HEK293 (cell line): ENCODE measurements around the gene ST7.

Experiments used
- CTCF ChIA-PET: fragments of 350-600 bp; formaldehyde crosslinking; extraction: SDS; loops from one replicate; lab custom pipeline; 2021; ENCODE audit warnings: antibody characterized with exemption; lab: Yijun Ruan, JAX
- POLR2A ChIA-PET: fragments of 300-600 bp; formaldehyde crosslinking; extraction: SDS; loops from one replicate; lab custom pipeline; 2020; ENCODE audit warnings: antibody characterized with exemption, inconsistent platforms; lab: Yijun Ruan, JAX
- H3K27ac ChIP-seq: fragments of 200-500 bp; sonication (Bioruptor generic); 2 replicates; pipeline ENCODE4 v1.5.1; 2014; ENCODE audit warnings: low read depth, low read length, control low read depth, inconsistent platforms; ENCODE audit errors: extremely low read depth
- H3K36me3 ChIP-seq, 2 experiments: fragments of 200-500 bp in 1 of 2; sonication (Bioruptor generic) in 1 of 2; 1 replicate in 1 of 2; 2 replicates in 1 of 2; pipeline ENCODE4 v1.5.1; 2014 to 2017; ENCODE audit warnings: inconsistent platforms in 2 of 2, low read length in 2 of 2; ENCODE audit not compliant: control insufficient read depth in 2 of 2, insufficient read depth in 1 of 2
- H3K4me1 ChIP-seq: fragments of 200-500 bp; sonication (Bioruptor generic); 2 replicates; pipeline ENCODE4 v1.5.1; 2014; ENCODE audit warnings: mild to moderate bottlenecking, low read length, inconsistent platforms; ENCODE audit not compliant: control insufficient read depth, insufficient read depth
- H3K4me3 ChIP-seq: 2 replicates; pipeline ENCODE4 v1.5.1; 2011; ENCODE audit warnings: low read depth, mild to moderate bottlenecking, control low read depth, low read length, moderate library complexity
- H3K9me3 ChIP-seq: fragments of 200-500 bp; sonication (Bioruptor generic); 2 replicates; pipeline ENCODE4 v1.5.1; 2014; ENCODE audit warnings: low read depth, low read length, inconsistent platforms; ENCODE audit not compliant: control insufficient read depth, insufficient read depth
- ATF2 ChIP-seq: fragments of 450-650 bp; formaldehyde crosslinking; IDR thresholded peaks from 2 replicates; pipeline ENCODE4 v1.5.1; 2016; ENCODE audit warnings: missing biosample characterization, missing genetic modification characterization, low read depth
- PRDM4 ChIP-seq: fragments of 450-650 bp; formaldehyde crosslinking; IDR thresholded peaks from 2 replicates; pipeline ENCODE4 v1.5.1; 2017; ENCODE audit warnings: missing biosample characterization, missing genetic modification characterization
- SP7 ChIP-seq: fragments of 450-650 bp; formaldehyde crosslinking; IDR thresholded peaks from 2 replicates; pipeline ENCODE4 v1.5.1; 2016; ENCODE audit warnings: missing biosample characterization, missing genetic modification characterization
- TRIM28 ChIP-seq: IDR thresholded peaks from 2 replicates; pipeline ENCODE4 v1.6.1; 2011; ENCODE audit warnings: low read length, control low read depth, borderline replicate concordance
- TSHZ1 ChIP-seq: fragments of 450-650 bp; formaldehyde crosslinking; IDR thresholded peaks from 2 replicates; pipeline ENCODE4 v1.5.1; 2016; ENCODE audit warnings: missing biosample characterization, missing genetic modification characterization, borderline replicate concordance
- ZNF132 ChIP-seq: fragments of 450-650 bp; formaldehyde crosslinking; IDR thresholded peaks from 2 replicates; pipeline ENCODE4 v1.5.1; 2017; ENCODE audit warnings: missing biosample characterization, missing genetic modification characterization, borderline replicate concordance
- ZNF202 ChIP-seq: fragments of 450-650 bp; formaldehyde crosslinking; IDR thresholded peaks from 2 replicates; pipeline ENCODE4 v1.5.1; 2016; ENCODE audit warnings: missing biosample characterization, missing genetic modification characterization, borderline replicate concordance
- ZNF23 ChIP-seq: fragments of 450-650 bp; formaldehyde crosslinking; IDR thresholded peaks from 2 replicates; pipeline ENCODE4 v1.5.1; 2016; ENCODE audit warnings: missing biosample characterization, missing genetic modification characterization, borderline replicate concordance
- ZNF266 ChIP-seq: fragments of 450-650 bp; formaldehyde crosslinking; IDR thresholded peaks from 2 replicates; pipeline ENCODE4 v1.5.1; 2016; ENCODE audit warnings: missing biosample characterization, missing genetic modification characterization, low read depth
- ZNF362 ChIP-seq: fragments of 450-650 bp; formaldehyde crosslinking; IDR thresholded peaks from 2 replicates; pipeline ENCODE4 v1.5.1; 2016; ENCODE audit warnings: missing biosample characterization, missing genetic modification characterization
- ZNF558 ChIP-seq: fragments of 450-650 bp; formaldehyde crosslinking; IDR thresholded peaks from 2 replicates; pipeline ENCODE4 v1.5.1; 2016; ENCODE audit warnings: missing biosample characterization, missing genetic modification characterization
- ZNF626 ChIP-seq: fragments of 450-650 bp; sonication (Bioruptor Pico); formaldehyde crosslinking; IDR thresholded peaks from 2 replicates; pipeline ENCODE4 v1.5.1; 2018; ENCODE audit warnings: missing biosample characterization, missing genetic modification characterization, inconsistent platforms
- TF ChIP-seq, protein P1 (sequence below): fragments of 450-650 bp; formaldehyde crosslinking; conservative IDR thresholded peaks from 2 replicates; pipeline ENCODE4 v1.5.1; 2016; ENCODE audit warnings: low read depth, missing biosample characterization, missing genetic modification characterization

ST7 gene

GRCh38 chr7:117230276-117231046, 277.2 kb downstream of the ST7 start:
- POLR2A ChIA-PET, result no interaction called here
- CTCF ChIA-PET, result interaction anchor here (0.7 kb wide), 1 partner anchor 9 kb away, joined by 4 read pairs; no protein-coding TSS in a partner anchor
- Histone ChIP-seq H3K9me3 (no peaks in the 10 kb centered on the region), H3K4me3 (no peak overlapping the region), H3K36me3 (no peaks in the 10 kb centered on the region; a peak in 1 of 3 replicates), H3K4me1 (no peaks in the 10 kb centered on the region), H3K27ac (no peak overlapping the region)
- no peak for TF ChIP-seq SP7 (tag by site-specific recombination)
- no peak for TF ChIP-seq TRIM28
- TF ChIP-seq ZNF362, result no peak
- TF ChIP-seq ZNF132 (tag by site-specific recombination), result no peak
- no peak for TF ChIP-seq ZNF626
- TF ChIP-seq ZNF558, result no peak
- TF ChIP-seq, protein P1, sequence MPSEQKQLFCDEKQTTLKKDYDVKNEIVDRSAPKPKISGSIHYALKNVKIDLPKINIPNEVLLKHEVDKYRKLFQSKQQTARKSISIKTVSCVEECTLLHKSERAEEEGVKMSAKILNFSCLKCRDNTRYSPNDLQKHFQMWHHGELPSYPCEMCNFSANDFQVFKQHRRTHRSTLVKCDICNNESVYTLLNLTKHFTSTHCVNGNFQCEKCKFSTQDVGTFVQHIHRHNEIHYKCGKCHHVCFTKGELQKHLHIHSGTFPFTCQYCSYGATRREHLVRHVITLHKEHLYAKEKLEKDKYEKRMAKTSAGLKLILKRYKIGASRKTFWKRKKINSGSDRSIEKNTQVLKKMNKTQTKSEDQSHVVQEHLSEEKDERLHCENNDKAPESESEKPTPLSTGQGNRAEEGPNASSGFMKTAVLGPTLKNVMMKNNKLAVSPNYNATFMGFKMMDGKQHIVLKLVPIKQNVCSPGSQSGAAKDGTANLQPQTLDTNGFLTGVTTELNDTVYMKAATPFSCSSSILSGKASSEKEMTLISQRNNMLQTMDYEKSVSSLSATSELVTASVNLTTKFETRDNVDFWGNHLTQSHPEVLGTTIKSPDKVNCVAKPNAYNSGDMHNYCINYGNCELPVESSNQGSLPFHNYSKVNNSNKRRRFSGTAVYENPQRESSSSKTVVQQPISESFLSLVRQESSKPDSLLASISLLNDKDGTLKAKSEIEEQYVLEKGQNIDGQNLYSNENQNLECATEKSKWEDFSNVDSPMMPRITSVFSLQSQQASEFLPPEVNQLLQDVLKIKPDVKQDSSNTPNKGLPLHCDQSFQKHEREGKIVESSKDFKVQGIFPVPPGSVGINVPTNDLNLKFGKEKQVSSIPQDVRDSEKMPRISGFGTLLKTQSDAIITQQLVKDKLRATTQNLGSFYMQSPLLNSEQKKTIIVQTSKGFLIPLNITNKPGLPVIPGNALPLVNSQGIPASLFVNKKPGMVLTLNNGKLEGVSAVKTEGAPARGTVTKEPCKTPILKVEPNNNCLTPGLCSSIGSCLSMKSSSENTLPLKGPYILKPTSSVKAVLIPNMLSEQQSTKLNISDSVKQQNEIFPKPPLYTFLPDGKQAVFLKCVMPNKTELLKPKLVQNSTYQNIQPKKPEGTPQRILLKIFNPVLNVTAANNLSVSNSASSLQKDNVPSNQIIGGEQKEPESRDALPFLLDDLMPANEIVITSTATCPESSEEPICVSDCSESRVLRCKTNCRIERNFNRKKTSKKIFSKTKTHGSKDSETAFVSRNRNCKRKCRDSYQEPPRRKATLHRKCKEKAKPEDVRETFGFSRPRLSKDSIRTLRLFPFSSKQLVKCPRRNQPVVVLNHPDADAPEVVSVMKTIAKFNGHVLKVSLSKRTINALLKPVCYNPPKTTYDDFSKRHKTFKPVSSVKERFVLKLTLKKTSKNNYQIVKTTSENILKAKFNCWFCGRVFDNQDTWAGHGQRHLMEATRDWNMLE (tag by site-specific recombination), result no peak
- TF ChIP-seq ZNF23 (tag by site-specific recombination), result no peak
- TF ChIP-seq TSHZ1 (tag by site-specific recombination), result no peak
- no peak for TF ChIP-seq PRDM4 (tag by site-specific recombination)
- TF ChIP-seq ZNF202, result no peak
- no peak for TF ChIP-seq ATF2 (tag by site-specific recombination)
- TF ChIP-seq ZNF266 (tag by site-specific recombination), result no peak
